ENCODE results near the gene TTLL5. TPM values are rescaled to one million over a fixed set of nuclear protein-coding genes. Genes with fewer than 3 reads are reported as not detected.

The TTLL5 gene
- total and polyA plus RNA-seq, 2 of the 13 experiments (the other 11 are each of a cell fraction or from before 2014, with no cell fraction given), result 11.8 to 18.8 TPM

DNA sequence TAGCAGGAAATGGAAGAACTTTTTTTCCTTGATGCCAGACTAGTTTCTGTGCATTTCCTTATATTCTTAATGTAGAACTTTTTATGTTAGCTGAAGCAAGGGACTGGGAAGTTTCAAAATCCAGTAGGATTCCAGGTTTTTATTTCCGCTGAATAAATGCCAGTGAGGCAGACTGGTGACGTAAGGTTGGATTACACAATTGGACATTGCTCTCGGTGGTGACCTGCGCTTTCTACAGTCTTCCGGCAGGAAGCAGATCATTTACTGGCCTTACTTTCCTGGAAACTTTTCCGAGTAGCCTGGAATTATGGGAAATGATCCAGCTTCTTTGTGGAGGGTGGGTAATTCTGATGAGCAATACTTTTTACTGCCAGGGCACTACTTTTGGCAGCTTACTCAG is 328.1 kb downstream of the TTLL5 start (continued):
- TF ChIP-seq, protein P1, sequence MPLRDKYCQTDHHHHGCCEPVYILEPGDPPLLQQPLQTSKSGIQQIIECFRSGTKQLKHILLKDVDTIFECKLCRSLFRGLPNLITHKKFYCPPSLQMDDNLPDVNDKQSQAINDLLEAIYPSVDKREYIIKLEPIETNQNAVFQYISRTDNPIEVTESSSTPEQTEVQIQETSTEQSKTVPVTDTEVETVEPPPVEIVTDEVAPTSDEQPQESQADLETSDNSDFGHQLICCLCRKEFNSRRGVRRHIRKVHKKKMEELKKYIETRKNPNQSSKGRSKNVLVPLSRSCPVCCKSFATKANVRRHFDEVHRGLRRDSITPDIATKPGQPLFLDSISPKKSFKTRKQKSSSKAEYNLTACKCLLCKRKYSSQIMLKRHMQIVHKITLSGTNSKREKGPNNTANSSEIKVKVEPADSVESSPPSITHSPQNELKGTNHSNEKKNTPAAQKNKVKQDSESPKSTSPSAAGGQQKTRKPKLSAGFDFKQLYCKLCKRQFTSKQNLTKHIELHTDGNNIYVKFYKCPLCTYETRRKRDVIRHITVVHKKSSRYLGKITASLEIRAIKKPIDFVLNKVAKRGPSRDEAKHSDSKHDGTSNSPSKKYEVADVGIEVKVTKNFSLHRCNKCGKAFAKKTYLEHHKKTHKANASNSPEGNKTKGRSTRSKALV (CRISPR knock-in tag; IDR thresholded peaks at IDR 0.05), result no peak
- TF ChIP-seq DPF2 (CRISPR knock-in tag; IDR thresholded peaks at IDR 0.05; ENCODE audit: borderline replicate concordance, low read depth) (peak; percentile 56; the same call in 1 of the 2 replicates), BCL6 (CRISPR knock-in tag; IDR thresholded peaks at IDR 0.05) (peak; percentile 96), FOXJ3 (CRISPR knock-in tag; IDR thresholded peaks at IDR 0.05; ENCODE audit: borderline replicate concordance) (peak; percentile 39; the same call in 1 of the 2 replicates), ZNF44 (CRISPR knock-in tag; IDR thresholded peaks at IDR 0.05) (no peak), KLF9 (CRISPR knock-in tag; IDR thresholded peaks at IDR 0.05; ENCODE audit: low read depth) (no peak), STAG1 (CRISPR knock-in tag; IDR thresholded peaks at IDR 0.05) (no peak), ZSCAN12 (CRISPR knock-in tag; IDR thresholded peaks at IDR 0.05) (no peak), ZNF121 (CRISPR knock-in tag; IDR thresholded peaks at IDR 0.05) (no peak), BHLHE40 (IDR thresholded peaks at IDR 0.05; ENCODE audit: low read length) (no peak), ZNF598 (CRISPR knock-in tag; IDR thresholded peaks at IDR 0.05; ENCODE audit: borderline replicate concordance) (no peak), NFIC (IDR thresholded peaks at IDR 0.05; ENCODE audit: low read length) (no peak), SMC3 (IDR thresholded peaks at IDR 0.05; ENCODE audit: low read length) (peak; percentile 21; the same call in 1 of the 2 replicates), ZNF264 (CRISPR knock-in tag; IDR thresholded peaks at IDR 0.05) (0 out of 2 replicates have a peak, but pooled peaks have one; percentile 32), HCFC1 (IDR thresholded peaks at IDR 0.05; ENCODE audit: low read depth, low read length) (no peak), ZNF558 (CRISPR knock-in tag; IDR thresholded peaks at IDR 0.05; ENCODE audit: borderline replicate concordance) (no peak), ARNT (IDR thresholded peaks at IDR 0.05) (no peak), SRSF4 (IDR thresholded peaks at IDR 0.05; ENCODE audit: low read depth, low read length, poor library complexity, severe bottlenecking) (no peak), SOX6 (IDR thresholded peaks at IDR 0.05) (no peak), SOX6 (CRISPR knock-in tag; IDR thresholded peaks at IDR 0.05) (peak; percentile 38; the same call in 1 of the 2 replicates)
- TF ChIP-seq, protein P2, sequence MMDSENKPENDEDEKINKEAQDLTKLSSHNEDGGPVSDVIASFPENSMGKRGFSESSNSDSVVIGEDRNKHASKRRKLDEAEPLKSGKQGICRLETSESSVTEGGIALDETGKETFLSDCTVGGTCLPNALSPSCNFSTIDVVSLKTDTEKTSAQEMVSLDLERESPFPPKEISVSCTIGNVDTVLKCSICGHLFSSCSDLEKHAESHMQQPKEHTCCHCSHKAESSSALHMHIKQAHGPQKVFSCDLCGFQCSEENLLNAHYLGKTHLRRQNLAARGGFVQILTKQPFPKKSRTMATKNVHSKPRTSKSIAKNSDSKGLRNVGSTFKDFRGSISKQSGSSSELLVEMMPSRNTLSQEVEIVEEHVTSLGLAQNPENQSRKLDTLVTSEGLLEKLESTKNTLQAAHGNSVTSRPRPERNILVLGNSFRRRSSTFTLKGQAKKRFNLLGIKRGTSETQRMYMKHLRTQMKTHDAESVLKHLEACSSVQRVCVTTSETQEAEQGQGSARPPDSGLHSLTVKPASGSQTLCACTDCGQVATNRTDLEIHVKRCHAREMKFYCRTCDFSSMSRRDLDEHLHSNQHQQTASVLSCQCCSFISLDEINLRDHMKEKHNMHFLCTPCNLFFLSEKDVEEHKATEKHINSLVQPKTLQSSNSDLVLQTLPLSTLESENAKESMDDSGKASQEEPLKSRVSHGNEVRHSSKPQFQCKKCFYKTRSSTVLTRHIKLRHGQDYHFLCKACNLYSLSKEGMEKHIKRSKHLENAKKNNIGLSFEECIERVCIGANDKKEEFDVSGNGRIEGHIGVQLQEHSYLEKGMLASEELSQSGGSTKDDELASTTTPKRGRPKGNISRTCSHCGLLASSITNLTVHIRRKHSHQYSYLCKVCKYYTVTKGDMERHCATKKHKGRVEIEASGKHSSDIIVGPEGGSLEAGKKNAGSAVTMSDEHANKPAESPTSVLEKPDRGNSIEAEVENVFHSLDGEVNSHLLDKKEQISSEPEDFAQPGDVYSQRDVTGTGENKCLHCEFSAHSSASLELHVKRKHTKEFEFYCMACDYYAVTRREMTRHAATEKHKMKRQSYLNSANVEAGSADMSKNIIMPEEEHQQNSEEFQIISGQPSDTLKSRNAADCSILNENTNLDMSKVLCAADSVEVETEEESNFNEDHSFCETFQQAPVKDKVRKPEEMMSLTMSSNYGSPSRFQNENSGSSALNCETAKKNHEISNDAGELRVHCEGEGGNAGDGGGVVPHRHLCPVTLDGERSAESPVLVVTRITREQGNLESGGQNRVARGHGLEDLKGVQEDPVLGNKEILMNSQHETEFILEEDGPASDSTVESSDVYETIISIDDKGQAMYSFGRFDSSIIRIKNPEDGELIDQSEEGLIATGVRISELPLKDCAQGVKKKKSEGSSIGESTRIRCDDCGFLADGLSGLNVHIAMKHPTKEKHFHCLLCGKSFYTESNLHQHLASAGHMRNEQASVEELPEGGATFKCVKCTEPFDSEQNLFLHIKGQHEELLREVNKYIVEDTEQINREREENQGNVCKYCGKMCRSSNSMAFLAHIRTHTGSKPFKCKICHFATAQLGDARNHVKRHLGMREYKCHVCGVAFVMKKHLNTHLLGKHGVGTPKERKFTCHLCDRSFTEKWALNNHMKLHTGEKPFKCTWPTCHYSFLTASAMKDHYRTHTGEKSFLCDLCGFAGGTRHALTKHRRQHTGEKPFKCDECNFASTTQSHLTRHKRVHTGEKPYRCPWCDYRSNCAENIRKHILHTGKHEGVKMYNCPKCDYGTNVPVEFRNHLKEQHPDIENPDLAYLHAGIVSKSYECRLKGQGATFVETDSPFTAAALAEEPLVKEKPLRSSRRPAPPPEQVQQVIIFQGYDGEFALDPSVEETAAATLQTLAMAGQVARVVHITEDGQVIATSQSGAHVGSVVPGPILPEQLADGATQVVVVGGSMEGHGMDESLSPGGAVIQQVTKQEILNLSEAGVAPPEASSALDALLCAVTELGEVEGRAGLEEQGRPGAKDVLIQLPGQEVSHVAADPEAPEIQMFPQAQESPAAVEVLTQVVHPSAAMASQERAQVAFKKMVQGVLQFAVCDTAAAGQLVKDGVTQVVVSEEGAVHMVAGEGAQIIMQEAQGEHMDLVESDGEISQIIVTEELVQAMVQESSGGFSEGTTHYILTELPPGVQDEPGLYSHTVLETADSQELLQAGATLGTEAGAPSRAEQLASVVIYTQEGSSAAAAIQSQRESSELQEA (CRISPR knock-in tag; IDR thresholded peaks at IDR 0.05; ENCODE audit: not compliant biosample characterization), result no peak
- TF ChIP-seq, protein P3, sequence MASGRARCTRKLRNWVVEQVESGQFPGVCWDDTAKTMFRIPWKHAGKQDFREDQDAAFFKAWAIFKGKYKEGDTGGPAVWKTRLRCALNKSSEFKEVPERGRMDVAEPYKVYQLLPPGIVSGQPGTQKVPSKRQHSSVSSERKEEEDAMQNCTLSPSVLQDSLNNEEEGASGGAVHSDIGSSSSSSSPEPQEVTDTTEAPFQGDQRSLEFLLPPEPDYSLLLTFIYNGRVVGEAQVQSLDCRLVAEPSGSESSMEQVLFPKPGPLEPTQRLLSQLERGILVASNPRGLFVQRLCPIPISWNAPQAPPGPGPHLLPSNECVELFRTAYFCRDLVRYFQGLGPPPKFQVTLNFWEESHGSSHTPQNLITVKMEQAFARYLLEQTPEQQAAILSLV (CRISPR knock-in tag; IDR thresholded peaks at IDR 0.05; ENCODE audit: borderline replicate concordance), result no peak
